A549 (cell line): ENCODE data around the gene CCL25. TPM values are rescaled to one million over a fixed set of nuclear protein-coding genes. Genes with fewer than 3 reads are reported as not detected.

Experiments used
- ATAC-seq, 2 experiments: fragments of 200-7000 bp in 1 of 2; fragments of >200 bp in 1 of 2; cut with Nextera tagmentation in 1 of 2; cut with Tn5 transposase in 1 of 2; 3 replicates each; pipeline versions ENCODE4 v1.8.0 to v1.9.1; 2018 to 2020; ENCODE audit warnings: mild to moderate bottlenecking in 1 of 2, moderate library complexity in 1 of 2
- CTCF ChIA-PET: fragments of 300-600 bp; sonication (Branson Sonifier 250); formaldehyde crosslinking; extraction: SDS; loops from one replicate; lab custom pipeline; 2021; ENCODE audit warnings: antibody characterized with exemption, inconsistent platforms; lab: Yijun Ruan, JAX
- POLR2A ChIA-PET: fragments of 350-600 bp; formaldehyde crosslinking; extraction: SDS; loops from one replicate; lab custom pipeline; 2021; ENCODE audit warnings: antibody characterized with exemption, inconsistent platforms; lab: Yijun Ruan, JAX
- DNase-seq, 2 experiments: peaks; one replicate each; pipeline versions ENCODE4 v3.0.0 to v3.0.0-alpha.2; 2011 to 2016; ENCODE audit warnings: low read depth in 1 of 2, low spot score in 1 of 2
- FAIRE-seq: peaks from 2 replicates; lab custom pipeline; 2011; peaks lifted over from hg19 to GRCh38; lab: Jason Lieb, UNC
- H3K27ac ChIP-seq, 2 experiments: fragments of >200 bp; sonication (Bioruptor Twin); formaldehyde crosslinking; 3 replicates each; pipeline ENCODE4 v1.5.1; 2016 to 2017
- H3K4me1 ChIP-seq: fragments of >200 bp; sonication (Bioruptor Twin); formaldehyde crosslinking; 3 replicates; pipeline ENCODE4 v1.6.1; 2016
- H3K4me2 ChIP-seq: fragments of >200 bp; sonication (Bioruptor Twin); formaldehyde crosslinking; 3 replicates; pipeline ENCODE4 v1.6.1; 2016
- H3K4me3 ChIP-seq: fragments of >200 bp; sonication (Bioruptor Twin); formaldehyde crosslinking; 3 replicates; pipeline ENCODE4 v1.5.1; 2016
- H3K9me3 ChIP-seq: fragments of >200 bp; sonication (Bioruptor Twin); formaldehyde crosslinking; 3 replicates; pipeline ENCODE4 v1.6.1; 2016
- CBX2 ChIP-seq: fragments of 200-600 bp; sonication (generic); IDR thresholded peaks from 2 replicates; pipeline ENCODE4 v1.6.1; 2016; ENCODE audit warnings: low read depth, mild to moderate bottlenecking, borderline replicate concordance
- CHD2 ChIP-seq: fragments of 150-350 bp; IDR thresholded peaks from 2 replicates; pipeline ENCODE4 v1.6.1; 2014; ENCODE audit warnings: low read length; ENCODE audit not compliant: partially characterized antibody
- E2F6 ChIP-seq: IDR thresholded peaks from 2 replicates; pipeline ENCODE4 v1.6.1; 2012; ENCODE audit warnings: low read depth, borderline replicate concordance
- EHF ChIP-seq: fragments of 250-450 bp; sonication (Bioruptor Pico); IDR thresholded peaks from 2 replicates; pipeline ENCODE4 v1.5.0; 2020; ENCODE audit warnings: mild to moderate bottlenecking
- FOXS1 ChIP-seq: fragments of 250-450 bp; sonication (Bioruptor Pico); IDR thresholded peaks from 2 replicates; pipeline ENCODE4 v1.5.0; 2020; ENCODE audit warnings: mild to moderate bottlenecking, moderate library complexity
- HEYL ChIP-seq: fragments of 250-450 bp; sonication (Bioruptor Pico); IDR thresholded peaks from 2 replicates; pipeline ENCODE4 v1.8.0; 2021; ENCODE audit warnings: mild to moderate bottlenecking, moderate library complexity
- HOXA7 ChIP-seq: fragments of 250-450 bp; sonication (Bioruptor Pico); IDR thresholded peaks from 2 replicates; pipeline ENCODE4 v1.5.0; 2020; ENCODE audit warnings: mild to moderate bottlenecking, moderate library complexity
- HOXB5 ChIP-seq: fragments of 250-450 bp; sonication (Bioruptor Pico); IDR thresholded peaks from 2 replicates; pipeline ENCODE4 v1.5.0; 2020; ENCODE audit warnings: mild to moderate bottlenecking, moderate library complexity
- MAX ChIP-seq: IDR thresholded peaks from 2 replicates; pipeline ENCODE4 v1.6.1; 2012
- MAZ ChIP-seq: fragments of 150-350 bp; IDR thresholded peaks from 2 replicates; pipeline ENCODE4 v1.6.1; 2014; ENCODE audit warnings: antibody characterized with exemption, low read depth, low read length, borderline replicate concordance
- PHF8 ChIP-seq: fragments of 200-600 bp; sonication (generic); IDR thresholded peaks from 2 replicates; pipeline ENCODE4 v1.6.1; 2016; ENCODE audit warnings: low read depth, mild to moderate bottlenecking, antibody characterized with exemption, moderate library complexity, borderline replicate concordance
- RAD21 ChIP-seq, 2 experiments: fragments of >200 bp in 1 of 2; sonication (Bioruptor Twin) in 1 of 2; formaldehyde crosslinking in 1 of 2; IDR thresholded peaks in 1 of 2; conservative IDR thresholded peaks in 1 of 2; 2 replicates in 1 of 2; 3 replicates in 1 of 2; pipeline ENCODE4 v1.6.1; 2012 to 2018; ENCODE audit warnings: inconsistent platforms in 1 of 2
- RFX5 ChIP-seq: fragments of 450-650 bp; IDR thresholded peaks from 2 replicates; pipeline ENCODE4 v1.7.1; 2014; ENCODE audit warnings: antibody characterized with exemption, mild to moderate bottlenecking, moderate library complexity
- WGBS: methylation state at CpG from one replicate; pipeline ENCODE4 v1.1.6; 2017; ENCODE audit errors: missing lambda C conversion rate; 5-methylcytosine and 5-hydroxymethylcytosine counted together
- polyA plus RNA-seq, 4 experiments: library from polyadenylated mRNA; depleted of rRNA in 3 of 4; stranded (reverse); fragments of >200 nt; fragmentation: RNase III in 1 of 4; extraction: RNeasy Plus Mini Kit Qiagen cat#74134 plus additional on column Dnase treatment in 1 of 4; gene quantifications; 2 replicates in 3 of 4; 3 replicates in 1 of 4; pipeline ENCODE4 v1.2.3, GENCODE V29; 2011 to 2017
- TF ChIP-seq, protein P1 (sequence below): fragments of >200 bp; sonication (Bioruptor Twin); formaldehyde crosslinking; IDR thresholded peaks from 3 replicates; pipeline ENCODE4 v1.6.1; 2016
- TF ChIP-seq, protein P2 (sequence below): fragments of 250-450 bp; sonication (Bioruptor Pico); IDR thresholded peaks from 2 replicates; pipeline ENCODE4 v1.5.0; 2021; ENCODE audit warnings: mild to moderate bottlenecking, moderate library complexity, borderline replicate concordance

CCL25 gene
- polyA plus RNA-seq, 2 of the 4 experiments (the other 2 are of a cell fraction) = not detected

DNA sequence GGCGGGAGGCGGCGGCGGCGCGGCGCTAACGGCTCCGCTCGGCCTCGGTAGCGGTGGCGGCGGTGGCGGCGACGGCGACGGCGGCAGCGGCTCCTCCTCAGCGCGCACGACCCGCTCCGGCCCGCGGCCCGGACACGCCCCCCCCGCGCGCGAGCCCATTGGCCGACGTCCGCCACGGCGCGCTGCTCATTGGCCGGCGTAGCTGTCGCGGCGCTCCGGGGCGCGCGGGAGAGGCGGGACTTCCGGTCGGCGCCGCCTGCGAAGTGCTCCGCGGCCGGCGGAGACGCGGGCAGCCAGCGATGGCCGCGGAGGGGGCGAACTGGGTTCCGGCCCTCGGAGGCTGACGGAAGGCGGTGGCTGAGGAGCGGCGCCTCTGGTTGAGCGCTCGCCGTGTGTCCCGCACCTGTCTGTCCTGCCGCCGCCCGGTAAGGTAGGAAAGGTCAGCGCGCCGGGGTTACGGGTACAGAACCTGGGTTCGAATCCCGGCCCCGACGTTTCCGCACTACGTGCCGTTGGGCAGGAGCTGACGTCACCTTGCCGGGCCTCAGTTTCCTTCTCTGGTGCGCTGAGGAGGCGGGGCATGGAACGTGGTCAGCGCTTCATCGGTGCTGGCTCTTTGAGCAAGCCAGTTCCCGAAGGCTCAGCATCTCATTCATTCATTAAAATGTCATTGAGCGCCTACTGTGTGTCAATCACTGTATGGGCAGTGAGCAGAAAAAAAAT is 46.9 kb upstream of the CCL25 start, which contains the start of gene ELAVL1 (continued):
- TF ChIP-seq EHF (CRISPR knock-in tag) (no peak), E2F6 (no peak), HOXA7 (CRISPR knock-in tag) (no peak)
- TF ChIP-seq, all 56 proteins: peak for 5

DNA sequence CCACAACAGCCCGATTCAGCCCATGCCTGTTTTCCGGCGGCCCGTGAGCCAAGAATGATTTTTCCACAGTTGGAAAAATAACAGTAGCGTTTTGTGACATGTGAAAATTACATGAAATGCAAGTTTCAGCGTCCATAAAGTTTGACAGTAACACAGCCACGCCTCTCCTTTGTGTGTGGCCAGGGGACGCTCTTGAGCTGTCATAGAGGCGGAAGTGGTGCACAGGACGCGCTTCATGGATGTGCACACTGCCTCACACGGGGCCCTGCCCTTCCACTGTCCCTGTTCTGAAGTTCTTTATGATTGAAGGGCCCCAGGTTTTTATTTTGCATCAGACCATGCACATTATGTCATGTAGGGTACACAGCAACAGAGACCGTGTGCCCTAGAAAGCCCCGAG is 34.8 kb upstream of the CCL25 start:
- Histone ChIP-seq H3K4me3 (no peak overlapping the region), H3K9me3 (no peaks in the 10 kb centered on the region), H3K4me1 (no peaks in the 10 kb centered on the region), H3K4me2 (no peak overlapping the region), H3K27ac (no peak overlapping the region)
- CTCF ChIA-PET = no interaction called here
- ATAC-seq (peak in 1 of 2 experiments; percentile 51; a peak in 2 of 6 replicates), FAIRE-seq (no peak), DNase-seq (no peak)
- no peak for TF ChIP-seq MAX
- no peak for TF ChIP-seq PHF8
- TF ChIP-seq, protein P1, sequence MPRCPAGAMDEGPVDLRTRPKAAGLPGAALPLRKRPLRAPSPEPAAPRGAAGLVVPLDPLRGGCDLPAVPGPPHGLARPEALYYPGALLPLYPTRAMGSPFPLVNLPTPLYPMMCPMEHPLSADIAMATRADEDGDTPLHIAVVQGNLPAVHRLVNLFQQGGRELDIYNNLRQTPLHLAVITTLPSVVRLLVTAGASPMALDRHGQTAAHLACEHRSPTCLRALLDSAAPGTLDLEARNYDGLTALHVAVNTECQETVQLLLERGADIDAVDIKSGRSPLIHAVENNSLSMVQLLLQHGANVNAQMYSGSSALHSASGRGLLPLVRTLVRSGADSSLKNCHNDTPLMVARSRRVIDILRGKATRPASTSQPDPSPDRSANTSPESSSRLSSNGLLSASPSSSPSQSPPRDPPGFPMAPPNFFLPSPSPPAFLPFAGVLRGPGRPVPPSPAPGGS = no peak
- peak in 1 of 2 experiments; percentile 39; a peak in 1 of 5 replicates for TF ChIP-seq RAD21 (conservative IDR thresholded peaks at IDR 0.05 in 1 of 2, IDR thresholded peaks at IDR 0.05 in 1 of 2)
- TF ChIP-seq HOXB5 = no peak
- no peak for TF ChIP-seq RFX5
- no peak for TF ChIP-seq MAZ
- POLR2A ChIA-PET = no interaction called here
- WGBS = 88% methylated on average over 13 of the region's 14 CpGs

DNA sequence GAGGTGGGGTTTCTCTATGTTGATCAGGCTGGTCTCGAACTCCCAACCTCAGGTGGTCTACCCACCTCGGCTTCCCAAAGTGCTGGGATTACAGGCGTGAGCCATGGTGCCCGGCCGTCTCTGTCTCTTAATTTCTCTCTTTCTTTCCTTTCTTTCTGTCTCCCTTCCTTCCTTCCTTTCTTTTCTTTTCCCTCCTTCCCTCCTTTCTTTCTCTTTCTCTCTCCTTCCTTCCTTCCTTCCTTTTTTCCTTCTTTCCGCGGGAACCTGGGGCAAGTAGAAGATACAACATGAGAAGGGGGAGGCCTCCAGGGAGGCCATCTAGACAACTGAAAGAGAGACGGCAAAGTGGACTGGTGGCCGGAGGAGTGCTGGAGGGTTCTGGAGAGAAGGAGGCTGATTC is 31.9 kb upstream of the CCL25 start:
- H3K9me3 ChIP-seq = no peaks in the 10 kb centered on the region
- WGBS = 78% methylated on average over 9 of the region's 9 CpGs
- no peaks in the 10 kb centered on the region for H3K4me1 ChIP-seq
- TF ChIP-seq CBX2 (no peak), MAX (no peak), HEYL (no peak), FOXS1 (CRISPR knock-in tag) (no peak), CHD2 (no peak)
- TF ChIP-seq, protein P2, sequence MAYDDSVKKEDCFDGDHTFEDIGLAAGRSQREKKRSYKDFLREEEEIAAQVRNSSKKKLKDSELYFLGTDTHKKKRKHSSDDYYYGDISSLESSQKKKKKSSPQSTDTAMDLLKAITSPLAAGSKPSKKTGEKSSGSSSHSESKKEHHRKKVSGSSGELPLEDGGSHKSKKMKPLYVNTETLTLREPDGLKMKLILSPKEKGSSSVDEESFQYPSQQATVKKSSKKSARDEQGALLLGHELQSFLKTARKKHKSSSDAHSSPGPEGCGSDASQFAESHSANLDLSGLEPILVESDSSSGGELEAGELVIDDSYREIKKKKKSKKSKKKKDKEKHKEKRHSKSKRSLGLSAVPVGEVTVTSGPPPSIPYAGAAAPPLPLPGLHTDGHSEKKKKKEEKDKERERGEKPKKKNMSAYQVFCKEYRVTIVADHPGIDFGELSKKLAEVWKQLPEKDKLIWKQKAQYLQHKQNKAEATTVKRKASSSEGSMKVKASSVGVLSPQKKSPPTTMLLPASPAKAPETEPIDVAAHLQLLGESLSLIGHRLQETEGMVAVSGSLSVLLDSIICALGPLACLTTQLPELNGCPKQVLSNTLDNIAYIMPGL = no peak
- TF ChIP-seq, protein P1 = no peak
- FAIRE-seq (no peak), DNase-seq (no peak), ATAC-seq (no peak)
- H3K27ac ChIP-seq = no peak overlapping the region
- no peak overlapping the region for H3K4me2 ChIP-seq
- no peak overlapping the region for H3K4me3 ChIP-seq
- ChIA-PET POLR2A (no interaction called here), CTCF (interaction anchor here (1.0 kb wide), 1 partner anchor 19 kb away, joined by 3 read pairs; no protein-coding TSS in a partner anchor)
